OCI-LY1 (cell line): ENCODE data around the gene KIAA0232.

Experiments
- H2AFZ ChIP-seq: fragments of 200-600 bp; sonication (generic), shearing (Covaris generic); 2 replicates; pipeline ENCODE4 v1.6.0; 2014; ENCODE audit warnings: antibody characterized with exemption, mild to moderate bottlenecking, low read length
- H3F3A ChIP-seq: fragments of 200-600 bp; sonication (generic), shearing (Covaris generic); 2 replicates; pipeline ENCODE4 v1.6.0; 2014; ENCODE audit warnings: mild to moderate bottlenecking, antibody characterized with exemption, low read length, moderate library complexity; ENCODE audit not compliant: insufficient read depth
- H3K27ac ChIP-seq: fragments of 200-600 bp; sonication (generic); 2 replicates; pipeline ENCODE4 v1.5.1; 2014; ENCODE audit warnings: low read length, mixed run types, mild to moderate bottlenecking, low read depth; ENCODE audit not compliant: poor library complexity, severe bottlenecking
- H3K27me3 ChIP-seq: fragments of 200-600 bp; sonication (generic); 2 replicates; pipeline ENCODE4 v1.6.0; 2014; ENCODE audit warnings: antibody characterized with exemption, mild to moderate bottlenecking, low read length, moderate library complexity; ENCODE audit not compliant: insufficient read depth
- H3K36me3 ChIP-seq: fragments of 200-600 bp; sonication (generic); 2 replicates; pipeline ENCODE4 v1.6.1; 2014; ENCODE audit warnings: mild to moderate bottlenecking, antibody characterized with exemption, low read length, moderate library complexity, mixed read lengths; ENCODE audit not compliant: insufficient read depth
- H3K4me1 ChIP-seq: fragments of 200-600 bp; sonication (generic); 2 replicates; pipeline ENCODE4 v1.5.1; 2014; ENCODE audit warnings: mild to moderate bottlenecking, low read length, moderate library complexity; ENCODE audit not compliant: insufficient read depth, severe bottlenecking
- H3K4me2 ChIP-seq: fragments of 200-600 bp; sonication (generic), shearing (Covaris generic); 2 replicates; pipeline ENCODE4 v1.6.1; 2014; ENCODE audit warnings: low read length
- H3K4me3 ChIP-seq: fragments of 200-600 bp; sonication (generic); 2 replicates; pipeline ENCODE4 v1.5.1; 2014; ENCODE audit warnings: low read length, low read depth, mild to moderate bottlenecking, mixed read lengths; ENCODE audit not compliant: poor library complexity, severe bottlenecking
- H3K79me2 ChIP-seq: fragments of 200-600 bp; shearing (Covaris generic); 2 replicates; pipeline ENCODE4 v1.6.1; 2016; ENCODE audit warnings: mixed run types, low read length, mixed read lengths; ENCODE audit not compliant: insufficient read depth
- H3K9ac ChIP-seq: fragments of 200-600 bp; sonication (generic), shearing (Covaris generic); 2 replicates; pipeline ENCODE4 v1.6.1; 2014; ENCODE audit warnings: mild to moderate bottlenecking, low read length, mixed read lengths
- H3K9me2 ChIP-seq: fragments of 200-600 bp; sonication (generic), shearing (Covaris generic); 2 replicates; pipeline ENCODE4 v1.6.1; 2014; ENCODE audit warnings: low read depth, mild to moderate bottlenecking, low read length, mixed read lengths
- H3K9me3 ChIP-seq: fragments of 200-600 bp; shearing (Covaris generic); 2 replicates; pipeline ENCODE4 v1.6.1; 2014; ENCODE audit warnings: low read length, mixed read lengths
- H4K20me1 ChIP-seq: fragments of 200-600 bp; sonication (generic), shearing (Covaris generic); 2 replicates; pipeline ENCODE4 v1.6.0; 2016; ENCODE audit warnings: mild to moderate bottlenecking, low read length; ENCODE audit not compliant: insufficient read depth
- EZH2 ChIP-seq: fragments of 200-600 bp; sonication (generic), shearing (Covaris generic); IDR thresholded peaks from 2 replicates; pipeline ENCODE4 v1.8.0; 2017; ENCODE audit warnings: borderline replicate concordance, mixed run types, mild to moderate bottlenecking, antibody characterized with exemption, low read length, moderate library complexity, mixed read lengths
- TF ChIP-seq, protein P1 (sequence below): fragments of 200-600 bp; sonication (generic), shearing (Covaris generic); IDR thresholded peaks from 2 replicates; pipeline ENCODE4 v1.5.1; 2017; ENCODE audit warnings: mild to moderate bottlenecking, antibody characterized with exemption, low read length, moderate library complexity, mixed read lengths

Gene KIAA0232

DNA sequence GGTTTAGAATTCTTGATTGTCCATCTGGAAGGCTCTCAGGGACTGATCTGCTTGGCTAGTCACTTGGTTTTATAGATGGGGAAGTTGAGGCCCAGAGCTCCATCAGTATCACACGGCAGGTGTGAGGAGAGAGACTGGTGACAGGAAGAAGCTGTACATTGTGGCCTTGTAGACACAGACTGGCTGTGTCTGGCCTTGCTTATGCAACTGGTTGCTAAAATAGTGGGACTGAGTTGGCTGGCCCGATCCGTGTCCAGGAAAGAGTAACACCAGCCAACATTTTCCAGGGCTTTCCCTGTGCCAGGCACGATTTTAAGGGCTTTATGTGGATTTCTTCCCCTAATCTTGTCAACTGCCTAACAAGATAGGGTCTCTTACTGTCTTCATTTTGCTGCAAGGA is 129.9 kb downstream of the KIAA0232 start:
- no peak overlapping the region for H2AFZ ChIP-seq
- no peak overlapping the region for H3K4me3 ChIP-seq
- no peaks in the 10 kb centered on the region for H3K79me2 ChIP-seq
- H3K27me3 ChIP-seq = no peaks in the 10 kb centered on the region
- H3K9me2 ChIP-seq = no peaks in the 10 kb centered on the region
- H3K4me1 ChIP-seq = peaks cover 64% of the 10 kb centered on the region
- H3K9me3 ChIP-seq = no peaks in the 10 kb centered on the region
- H3K4me2 ChIP-seq = peak overlapping the region; percentile 52
- H3K27ac ChIP-seq = peak overlapping the region; percentile 79
- no peaks in the 10 kb centered on the region for H3F3A ChIP-seq
- TF ChIP-seq EZH2 = no peak
- TF ChIP-seq, protein P1, sequence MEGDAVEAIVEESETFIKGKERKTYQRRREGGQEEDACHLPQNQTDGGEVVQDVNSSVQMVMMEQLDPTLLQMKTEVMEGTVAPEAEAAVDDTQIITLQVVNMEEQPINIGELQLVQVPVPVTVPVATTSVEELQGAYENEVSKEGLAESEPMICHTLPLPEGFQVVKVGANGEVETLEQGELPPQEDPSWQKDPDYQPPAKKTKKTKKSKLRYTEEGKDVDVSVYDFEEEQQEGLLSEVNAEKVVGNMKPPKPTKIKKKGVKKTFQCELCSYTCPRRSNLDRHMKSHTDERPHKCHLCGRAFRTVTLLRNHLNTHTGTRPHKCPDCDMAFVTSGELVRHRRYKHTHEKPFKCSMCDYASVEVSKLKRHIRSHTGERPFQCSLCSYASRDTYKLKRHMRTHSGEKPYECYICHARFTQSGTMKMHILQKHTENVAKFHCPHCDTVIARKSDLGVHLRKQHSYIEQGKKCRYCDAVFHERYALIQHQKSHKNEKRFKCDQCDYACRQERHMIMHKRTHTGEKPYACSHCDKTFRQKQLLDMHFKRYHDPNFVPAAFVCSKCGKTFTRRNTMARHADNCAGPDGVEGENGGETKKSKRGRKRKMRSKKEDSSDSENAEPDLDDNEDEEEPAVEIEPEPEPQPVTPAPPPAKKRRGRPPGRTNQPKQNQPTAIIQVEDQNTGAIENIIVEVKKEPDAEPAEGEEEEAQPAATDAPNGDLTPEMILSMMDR = no peak
- no peaks in the 10 kb centered on the region for H4K20me1 ChIP-seq
- H3K36me3 ChIP-seq = no peaks in the 10 kb centered on the region
- no peak overlapping the region for H3K9ac ChIP-seq

DNA sequence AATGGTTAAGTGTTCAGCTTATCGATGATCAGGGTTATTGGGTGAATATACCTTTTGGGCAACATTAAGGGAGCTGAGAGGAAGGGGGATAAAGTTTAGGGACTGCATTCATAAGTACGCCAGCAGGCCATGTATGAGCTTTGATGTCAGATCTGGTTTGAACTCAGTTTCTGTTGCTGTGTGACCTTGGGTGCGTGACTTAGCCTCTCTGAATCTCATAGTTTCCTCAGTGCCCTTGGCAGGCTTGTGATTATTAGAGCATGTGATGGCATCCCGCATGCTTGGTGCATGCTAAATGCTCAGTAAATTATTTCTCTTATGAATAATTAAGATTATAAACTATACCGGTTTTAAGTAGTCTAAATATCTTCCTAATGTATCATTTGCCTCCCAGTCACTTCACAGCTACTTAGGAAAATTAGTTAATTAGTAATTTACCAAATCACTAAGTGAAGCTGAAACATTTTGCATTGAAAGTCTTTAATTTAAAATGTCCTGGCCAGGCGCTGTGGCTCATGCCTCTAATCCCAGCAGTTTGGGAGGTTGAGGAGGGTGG is 130.9 kb downstream of the KIAA0232 start:
- H3K4me3 ChIP-seq = no peak overlapping the region
- TF ChIP-seq, protein P1 = no peak
- no peak for TF ChIP-seq EZH2
- H3K9me3 ChIP-seq = no peaks in the 10 kb centered on the region
- H3F3A ChIP-seq = no peaks in the 10 kb centered on the region
- no peaks in the 10 kb centered on the region for H3K79me2 ChIP-seq
- H3K4me1 ChIP-seq = peaks cover 73% of the 10 kb centered on the region
- H3K9me2 ChIP-seq = no peaks in the 10 kb centered on the region
- H3K27ac ChIP-seq = peak overlapping the region; percentile 79
- no peaks in the 10 kb centered on the region for H3K36me3 ChIP-seq
- no peak overlapping the region for H2AFZ ChIP-seq
- no peaks in the 10 kb centered on the region for H4K20me1 ChIP-seq
- no peak overlapping the region for H3K9ac ChIP-seq
- H3K4me2 ChIP-seq = peak overlapping the region; percentile 52; the same call in 1 of the 2 replicates
- no peaks in the 10 kb centered on the region for H3K27me3 ChIP-seq

DNA sequence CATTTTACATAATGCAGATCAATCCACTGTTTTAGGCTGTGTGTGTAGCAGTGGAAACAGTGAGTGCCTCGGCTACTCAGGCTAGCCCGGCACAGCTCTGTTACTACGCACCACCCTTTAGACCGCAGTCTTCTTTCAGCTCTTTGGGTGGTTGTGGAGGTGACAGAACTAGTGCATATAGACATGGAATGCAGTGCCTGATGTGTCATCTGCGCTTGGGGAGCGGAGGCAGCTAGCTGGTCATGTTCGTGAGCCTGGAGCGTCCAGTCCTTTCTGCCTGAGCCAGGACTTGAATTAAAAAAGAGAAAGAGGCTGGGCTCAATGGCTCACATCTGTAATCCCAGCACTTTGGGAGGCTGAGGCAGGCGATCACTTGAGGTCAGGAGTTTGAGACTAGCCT is 131.9 kb downstream of the KIAA0232 start:
- Histone ChIP-seq H3K27me3 (no peaks in the 10 kb centered on the region), H3K4me2 (no peak overlapping the region), H3K4me3 (no peak overlapping the region), H3K9ac (no peak overlapping the region), H3K36me3 (no peaks in the 10 kb centered on the region), H3F3A (no peaks in the 10 kb centered on the region), H3K27ac (no peak overlapping the region), H3K9me3 (no peaks in the 10 kb centered on the region), H3K79me2 (no peaks in the 10 kb centered on the region), H3K4me1 (peaks cover 72% of the 10 kb centered on the region), H3K9me2 (no peaks in the 10 kb centered on the region), H2AFZ (no peak overlapping the region), H4K20me1 (no peaks in the 10 kb centered on the region)
- TF ChIP-seq, protein P1 = no peak
- TF ChIP-seq EZH2 = no peak
